WTC11 (cell line): Measurements from ENCODE around the gene ABCF2.

Experiments
- CTCF ChIP-seq: fragments of 200-600 bp; IDR thresholded peaks from 2 replicates; pipeline ENCODE4 v1.8.0; 2022; ENCODE audit warnings: antibody characterized with exemption
- FOXP1 ChIP-seq: sonication (generic); formaldehyde crosslinking; IDR thresholded peaks from 2 replicates; pipeline ENCODE4 v1.8.0; 2022; ENCODE audit warnings: missing genetic modification reagents, mild to moderate bottlenecking, moderate library complexity, borderline replicate concordance
- FOXP4 ChIP-seq: sonication (generic); formaldehyde crosslinking; IDR thresholded peaks from 2 replicates; pipeline ENCODE4 v1.8.0; 2022; ENCODE audit warnings: mild to moderate bottlenecking, missing genetic modification reagents
- IRF1 ChIP-seq: sonication (generic); formaldehyde crosslinking; IDR thresholded peaks from 2 replicates; pipeline ENCODE4 v1.8.0; 2023; ENCODE audit warnings: missing genetic modification reagents
- TCF7 ChIP-seq: sonication (generic); formaldehyde crosslinking; IDR thresholded peaks from 2 replicates; pipeline ENCODE4 v1.8.0; 2022; ENCODE audit warnings: mild to moderate bottlenecking, low read depth, missing genetic modification reagents, moderate library complexity
- ZNF138 ChIP-seq: sonication (generic); formaldehyde crosslinking; conservative IDR thresholded peaks from 2 replicates; pipeline ENCODE4 v1.8.1; 2022; ENCODE audit warnings: mild to moderate bottlenecking, moderate library complexity, missing genetic modification reagents
- ZNF232 ChIP-seq: sonication (generic); formaldehyde crosslinking; IDR thresholded peaks from 2 replicates; pipeline ENCODE4 v1.8.0; 2022; ENCODE audit warnings: mild to moderate bottlenecking, missing genetic modification reagents
- TF ChIP-seq, protein P1 (sequence below): sonication (generic); formaldehyde crosslinking; IDR thresholded peaks from 2 replicates; pipeline ENCODE4 v1.8.0; 2022; ENCODE audit warnings: mild to moderate bottlenecking, missing genetic modification reagents

DNA sequence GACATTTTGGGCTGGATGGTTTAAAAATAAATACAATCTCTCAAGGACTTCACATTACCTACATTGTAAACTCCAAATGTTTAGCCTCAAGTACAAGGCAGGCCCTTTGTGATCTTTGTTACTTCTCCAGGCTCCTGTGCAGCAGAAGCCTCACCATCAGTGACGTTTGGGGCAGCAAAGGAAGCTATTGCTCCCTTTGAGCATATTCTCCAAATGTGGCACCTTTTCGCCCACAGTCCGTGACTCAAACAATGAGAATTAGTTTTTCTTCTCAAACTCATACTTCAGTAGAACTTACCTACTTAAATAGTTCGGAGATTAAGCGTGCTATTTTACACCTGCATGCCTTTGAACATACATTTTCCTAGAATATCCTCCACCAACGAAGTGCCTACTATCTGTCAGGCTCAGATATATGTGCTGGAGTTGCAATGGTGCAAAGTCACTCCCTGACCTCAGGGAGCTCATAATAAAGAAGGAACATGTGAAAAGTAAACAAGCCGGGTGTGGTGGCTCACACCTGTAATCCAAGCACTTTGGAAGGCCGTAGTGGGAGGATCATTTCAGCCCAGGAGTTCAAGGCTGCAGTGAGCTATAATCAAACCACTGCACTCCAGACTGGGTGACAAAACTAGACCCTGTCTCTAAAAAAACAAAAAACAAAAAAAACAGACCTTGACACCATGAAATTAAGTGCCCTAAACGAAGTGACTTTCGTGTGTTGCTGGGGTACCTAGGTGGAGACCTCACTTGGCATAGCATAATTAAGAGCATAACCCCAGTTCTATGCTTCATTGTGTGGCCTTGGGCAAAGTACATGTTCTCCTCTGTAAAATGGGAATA lies 1.2 kb upstream of the ABCF2 start:
- TF ChIP-seq TCF7 (CRISPR knock-in tag) (no peak), CTCF (no peak), IRF1 (CRISPR knock-in tag) (no peak), FOXP1 (CRISPR knock-in tag) (no peak), ZNF232 (CRISPR knock-in tag) (no peak), ZNF138 (CRISPR knock-in tag) (no peak), FOXP4 (CRISPR knock-in tag) (no peak)
- TF ChIP-seq, protein P1, sequence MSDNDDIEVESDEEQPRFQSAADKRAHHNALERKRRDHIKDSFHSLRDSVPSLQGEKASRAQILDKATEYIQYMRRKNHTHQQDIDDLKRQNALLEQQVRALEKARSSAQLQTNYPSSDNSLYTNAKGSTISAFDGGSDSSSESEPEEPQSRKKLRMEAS, result no peak
